GM13977 (cell line): Measurements from ENCODE around the gene PHACTR1.

Experiments
- DNase-seq: peaks from one replicate; pipeline ENCODE4 v3.0.0; 2012; ENCODE audit warnings: low spot score
- CTCF ChIP-seq: IDR thresholded peaks from 2 replicates; pipeline ENCODE4 v1.5.1; 2012; ENCODE audit warnings: mild to moderate bottlenecking, control low read depth; ENCODE audit not compliant: insufficient read depth; ENCODE audit errors: extremely low read depth, missing control alignments
- in situ Hi-C: fragments of 300-500 bp; cut with MboI; formaldehyde crosslinking; loops from one replicate; pipeline ENCODE4 v1.12.0; 2022; ENCODE audit warnings: low sequenced_read_pairs, low pct_unique_long_range_greater_than_20kb, mixed read lengths, inconsistent platforms; ENCODE audit not compliant: unreplicated experiment

Gene PHACTR1

GRCh38 chr6:13302751-13303667, 586.4 kb downstream of the PHACTR1 start:
- in situ Hi-C loops, result no loop called here
- peak; percentile 78 for DNase-seq

GRCh38 chr6:13303668-13304017, 587.1 kb downstream of the PHACTR1 start:
- TF ChIP-seq CTCF, result no peak
- peak; percentile 78 for DNase-seq
- in situ Hi-C loops, result no loop called here

More at GRCh38 chr6:13302751-13303667, 586.4 kb downstream of the PHACTR1 start:
- no peak for TF ChIP-seq CTCF

GRCh38 chr6:13304101-13304500, 587.5 kb downstream of the PHACTR1 start:
- no peak for TF ChIP-seq CTCF
- in situ Hi-C loops, result no loop called here
- no peak for DNase-seq

- in situ Hi-C loops, result no loop called here
- DNase-seq, result peak; percentile 63
- TF ChIP-seq CTCF, result no peak
These were observed 588.2 kb downstream of the PHACTR1 start for GRCh38 chr6:13304580-13305260.

- in situ Hi-C loops, result no loop called here
- no peak for TF ChIP-seq CTCF
- no peak for DNase-seq
These were observed 588.7 kb downstream of the PHACTR1 start for GRCh38 chr6:13305288-13305687.

GRCh38 chr6:13305791-13306190, 589.2 kb downstream of the PHACTR1 start:
- in situ Hi-C loops, result no loop called here
- TF ChIP-seq CTCF, result no peak
- DNase-seq, result no peak
